Muscle layer of duodenum (tissue), 2 donors: ENCODE data around the gene RFPL2.
A peak's percentile ranks its signal among the peaks of the same experiment; 100 is the strongest.

Experiments used
- H3K27ac ChIP-seq: one replicate; pipeline ENCODE4 v1.7.0; 2013; ENCODE audit warnings: mild to moderate bottlenecking, low read length
- H3K27me3 ChIP-seq: one replicate; pipeline ENCODE4 v1.7.0; 2013; ENCODE audit warnings: low read depth, mild to moderate bottlenecking, control low read depth, low read length
- H3K36me3 ChIP-seq, 2 donors: one replicate each; pipeline ENCODE4 v1.7.0; 2013; ENCODE audit warnings: low read length in 2 of 2, control low read depth in 1 of 2, mild to moderate bottlenecking in 1 of 2; ENCODE audit not compliant: insufficient read depth in 2 of 2, control insufficient read depth in 1 of 2
- H3K4me1 ChIP-seq, 2 donors: one replicate each; pipeline ENCODE4 v1.7.0; 2013; ENCODE audit warnings: low read length in 2 of 2, mild to moderate bottlenecking in 2 of 2, control low read depth in 1 of 2, moderate library complexity in 1 of 2; ENCODE audit not compliant: insufficient read depth in 2 of 2, control insufficient read depth in 1 of 2
- H3K4me3 ChIP-seq, 2 donors: one replicate each; pipeline ENCODE4 v1.7.0; 2013; ENCODE audit warnings: low read length in 2 of 2, low read depth in 1 of 2, mild to moderate bottlenecking in 1 of 2
- H3K9me3 ChIP-seq, 2 donors: one replicate each; pipeline ENCODE4 v1.7.0; 2013; ENCODE audit warnings: low read length in 2 of 2, control low read depth in 1 of 2, mild to moderate bottlenecking in 1 of 2; ENCODE audit not compliant: control insufficient read depth in 1 of 2
- donor health status: healthy.

RFPL2 gene

DNA sequence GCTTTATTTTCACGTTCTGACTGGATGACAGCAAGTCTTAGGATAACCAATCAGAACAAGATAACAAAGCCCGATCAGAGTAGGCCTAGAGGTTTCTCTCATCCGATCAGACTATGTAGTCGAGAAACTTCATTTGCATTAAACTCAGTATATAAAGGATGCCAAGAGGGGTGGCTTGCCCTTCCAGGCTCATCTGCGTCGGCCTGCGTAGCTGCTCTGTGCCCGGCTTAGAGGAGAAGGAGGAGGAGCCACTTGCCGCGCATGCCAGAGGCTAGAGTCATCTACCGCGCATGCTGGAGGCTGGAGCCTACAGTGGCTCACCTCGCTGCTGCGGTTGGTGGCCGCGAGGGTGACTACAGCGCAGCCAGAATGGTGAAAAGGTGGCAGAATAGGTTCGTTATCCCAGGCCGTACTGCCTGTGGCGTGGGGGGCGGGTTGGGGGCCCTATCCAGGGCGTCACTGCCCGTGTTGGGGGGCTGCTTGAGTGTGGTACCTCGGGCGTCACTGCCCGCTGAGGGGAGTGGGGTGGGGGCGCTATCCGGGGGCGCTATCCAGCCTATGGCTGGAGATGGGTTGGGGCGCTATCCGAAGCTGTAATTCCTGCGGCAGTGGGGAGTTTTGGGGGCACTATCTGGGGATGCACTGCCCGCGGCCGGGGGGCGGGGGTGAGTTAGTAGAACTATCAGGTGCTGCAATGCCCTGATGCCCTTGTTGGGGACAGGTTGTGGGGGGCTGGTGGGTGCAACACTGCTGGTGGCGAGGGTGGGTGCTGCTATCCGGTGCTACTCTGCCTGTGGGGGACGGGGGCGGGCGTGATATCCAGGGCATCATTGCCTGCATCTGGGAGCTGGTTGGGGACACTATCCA is at the start of gene RFPL2:
TSS of gene RFPL2 (minus strand) at position 218 of the 867 bp plus-strand sequence. CDS start 2,622 bp downstream, outside the sequence.
- no peaks in the 10 kb centered on the region for H3K27me3 ChIP-seq
- peaks cover 0 to 11% of the 10 kb centered on the region in 2 donors for H3K4me1 ChIP-seq
- peak within 1 kb of the TSS in 1 of 2 donors; percentile 34 for H3K4me3 ChIP-seq
- no peaks in the 10 kb centered on the region for H3K36me3 ChIP-seq
- no peak within 1 kb of the TSS for H3K27ac ChIP-seq
- no peaks in the 10 kb centered on the region for H3K9me3 ChIP-seq

DNA sequence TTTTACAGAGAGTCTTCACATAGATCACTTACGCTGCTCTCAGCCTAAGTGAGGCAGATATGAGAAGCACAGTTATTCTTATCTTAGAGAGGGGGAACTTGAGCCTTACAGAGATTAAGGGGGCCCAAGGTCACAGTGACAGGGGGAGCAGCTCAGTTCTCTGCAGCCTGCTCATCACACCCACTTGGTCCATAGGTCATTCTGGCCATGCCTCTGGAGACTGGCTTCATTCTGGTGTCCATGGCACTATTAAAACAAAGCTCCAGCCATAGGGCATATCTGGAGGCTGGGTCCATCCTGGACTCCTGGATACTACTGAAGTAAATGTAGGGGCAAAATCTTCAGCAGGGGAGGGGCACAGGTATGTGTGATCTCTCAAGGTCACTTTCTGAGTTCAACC is 44.4 kb upstream of the RFPL2 start:
- Histone ChIP-seq H3K4me1 (no peaks in the 10 kb centered on the region), H3K9me3 (no peaks in the 10 kb centered on the region), H3K36me3 (no peaks in the 10 kb centered on the region), H3K27me3 (no peaks in the 10 kb centered on the region), H3K4me3 (no peak overlapping the region), H3K27ac (no peak overlapping the region)

DNA sequence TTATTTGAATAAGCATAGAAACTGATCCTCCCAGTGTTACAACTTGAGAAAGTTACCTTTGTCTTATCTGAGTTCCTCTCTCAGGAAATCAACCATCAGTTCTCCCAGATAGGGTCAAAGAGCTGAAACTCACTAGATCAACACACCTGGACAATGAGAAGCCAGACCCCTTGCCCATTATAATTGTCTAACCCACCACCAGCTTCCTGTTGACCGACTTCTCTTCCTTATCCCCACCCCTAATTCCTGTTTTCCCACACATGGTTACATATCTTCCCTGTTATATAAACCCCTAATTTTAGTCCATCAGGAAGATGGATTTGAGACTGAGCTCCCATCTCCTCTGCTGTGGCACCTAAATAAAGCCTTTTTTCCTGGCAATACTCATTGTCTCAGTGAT is 43.4 kb upstream of the RFPL2 start:
- no peak overlapping the region for H3K27ac ChIP-seq
- no peaks in the 10 kb centered on the region for H3K27me3 ChIP-seq
- H3K4me1 ChIP-seq: no peaks in the 10 kb centered on the region
- H3K4me3 ChIP-seq: no peak overlapping the region
- H3K9me3 ChIP-seq: no peaks in the 10 kb centered on the region
- no peaks in the 10 kb centered on the region for H3K36me3 ChIP-seq

DNA sequence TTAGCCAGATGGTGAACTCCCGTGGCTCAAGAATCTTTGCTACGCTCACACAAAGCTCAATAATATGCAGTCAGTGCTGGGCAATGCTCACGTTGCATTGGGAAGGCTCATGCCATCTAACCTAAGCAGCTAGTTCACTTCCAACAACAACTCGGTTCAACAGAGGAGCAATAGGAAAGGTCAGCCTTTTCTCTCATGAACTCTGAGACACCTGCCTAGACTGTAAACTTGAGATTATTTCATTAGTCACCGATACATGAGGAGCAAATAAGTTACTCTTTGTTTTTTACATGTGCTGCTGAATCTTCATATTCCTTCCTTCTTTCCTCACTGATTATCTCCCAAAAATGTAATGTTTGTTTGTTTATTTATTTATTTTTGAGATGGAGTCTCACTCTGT is 41.3 kb upstream of the RFPL2 start:
- Histone ChIP-seq H3K4me1 (no peaks in the 10 kb centered on the region), H3K9me3 (no peaks in the 10 kb centered on the region)

DNA sequence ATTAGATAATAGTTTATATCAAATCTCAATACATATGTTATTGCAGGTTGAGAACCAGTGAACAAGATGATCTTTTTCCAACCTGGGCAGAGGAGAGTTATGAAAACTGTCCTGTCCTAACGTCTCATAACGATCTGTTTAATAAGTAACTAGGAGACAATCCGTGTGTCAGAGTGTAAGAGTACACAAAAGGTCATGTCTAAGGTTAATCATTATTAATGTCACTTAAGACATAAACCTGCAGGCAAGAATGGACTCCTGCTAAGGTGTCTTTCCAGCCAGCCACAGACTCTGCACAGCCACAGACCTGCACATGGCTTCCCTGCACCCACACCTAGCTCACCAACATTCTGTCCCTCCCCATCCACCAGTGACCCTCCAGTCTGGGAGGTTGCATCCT is 40.2 kb upstream of the RFPL2 start:
- Histone ChIP-seq H3K27me3 (no peaks in the 10 kb centered on the region), H3K27ac (no peak overlapping the region)

More for the DNA sequence above, 41.3 kb upstream of the RFPL2 start:
- Histone ChIP-seq H3K36me3 (no peaks in the 10 kb centered on the region), H3K27me3 (no peaks in the 10 kb centered on the region), H3K4me3 (no peak overlapping the region), H3K27ac (no peak overlapping the region)

DNA sequence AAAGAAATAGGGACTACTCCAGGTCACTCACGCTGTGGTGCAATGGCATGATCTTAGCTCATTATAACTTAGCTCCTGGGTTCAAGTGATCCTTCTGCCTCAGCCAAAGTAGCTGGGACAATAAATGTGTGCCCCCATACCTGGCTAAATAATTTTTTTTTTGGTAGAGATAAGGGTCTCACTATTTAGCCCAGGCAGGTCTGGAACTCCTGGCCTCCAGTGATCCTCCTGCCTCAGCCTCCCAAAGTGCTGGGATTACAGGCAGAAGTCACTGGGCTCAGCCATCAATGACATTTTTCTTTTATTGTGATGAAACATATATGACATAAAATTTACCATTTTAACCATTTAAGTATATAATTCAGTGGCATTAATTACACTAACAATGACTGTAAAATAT is 39.7 kb upstream of the RFPL2 start:
- H3K36me3 ChIP-seq: no peaks in the 10 kb centered on the region
- H3K27me3 ChIP-seq: no peaks in the 10 kb centered on the region
- no peak overlapping the region for H3K4me3 ChIP-seq
- H3K4me1 ChIP-seq: no peaks in the 10 kb centered on the region
- H3K9me3 ChIP-seq: no peaks in the 10 kb centered on the region
- no peak overlapping the region for H3K27ac ChIP-seq

More for the DNA sequence above, 40.2 kb upstream of the RFPL2 start:
- Histone ChIP-seq H3K4me1 (no peaks in the 10 kb centered on the region), H3K4me3 (no peak overlapping the region), H3K9me3 (no peaks in the 10 kb centered on the region), H3K36me3 (no peaks in the 10 kb centered on the region)

DNA sequence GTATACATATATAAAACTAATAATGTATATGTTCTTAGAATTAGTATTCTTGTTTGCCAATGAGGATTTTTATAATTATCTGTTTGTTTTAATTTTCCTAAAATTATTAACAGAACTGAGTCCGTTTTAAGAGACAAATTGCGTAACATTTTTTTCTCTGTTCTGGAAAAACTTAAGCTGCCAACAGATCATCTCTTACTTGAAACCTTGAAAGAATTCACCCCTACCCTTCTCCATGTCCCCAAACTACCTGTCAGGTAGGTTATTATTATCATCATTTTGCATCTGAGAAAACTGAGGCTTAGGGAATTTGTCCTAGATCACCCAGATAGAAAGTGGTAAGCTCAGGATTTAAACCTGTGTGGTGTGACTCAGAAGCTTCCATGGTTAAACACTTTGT is 35.6 kb upstream of the RFPL2 start:
- Histone ChIP-seq H3K9me3 (no peaks in the 10 kb centered on the region), H3K4me1 (no peaks in the 10 kb centered on the region), H3K36me3 (no peaks in the 10 kb centered on the region), H3K27ac (no peak overlapping the region), H3K27me3 (no peaks in the 10 kb centered on the region), H3K4me3 (no peak overlapping the region)

DNA sequence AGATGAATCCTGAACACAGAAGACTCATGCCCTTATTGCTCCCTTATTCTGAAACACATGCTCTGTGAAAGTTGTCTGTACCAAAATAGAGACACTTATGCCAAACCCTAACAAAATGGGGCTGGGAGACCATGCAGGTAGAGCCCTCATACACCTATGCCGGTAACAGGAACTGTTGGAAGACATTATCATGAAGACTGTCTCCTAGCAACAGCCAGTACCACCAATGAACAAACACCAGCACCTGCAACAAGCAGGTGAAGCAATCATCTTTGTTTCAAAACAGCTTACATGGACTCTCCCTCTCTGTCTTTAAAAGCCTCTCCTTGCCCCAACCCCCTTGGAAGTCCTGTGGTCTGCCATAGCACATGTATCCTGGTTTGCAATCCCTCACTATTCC is 33.0 kb upstream of the RFPL2 start:
- no peak overlapping the region for H3K27ac ChIP-seq
- no peaks in the 10 kb centered on the region for H3K4me1 ChIP-seq
- no peaks in the 10 kb centered on the region for H3K9me3 ChIP-seq
- H3K27me3 ChIP-seq: no peaks in the 10 kb centered on the region
- no peak overlapping the region for H3K4me3 ChIP-seq
- no peaks in the 10 kb centered on the region for H3K36me3 ChIP-seq

DNA sequence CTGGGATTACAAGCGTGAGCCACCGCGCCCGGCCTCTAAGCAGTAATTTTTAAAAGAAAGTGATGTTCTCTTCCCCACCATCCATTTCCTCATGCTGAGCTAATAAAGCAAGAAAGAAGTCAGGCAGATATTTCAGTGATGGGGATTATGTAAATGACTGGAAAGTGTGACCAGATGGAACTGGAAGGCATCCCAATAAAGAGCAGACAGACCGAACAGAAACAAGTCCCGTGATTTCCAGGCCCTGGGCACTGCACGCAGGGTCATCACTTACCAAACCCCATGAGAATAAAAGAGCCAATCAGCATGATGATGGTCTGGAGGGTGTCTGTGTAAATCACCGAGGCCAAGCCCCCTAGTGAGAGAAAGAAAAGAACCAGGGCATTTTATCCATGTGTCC is 32.1 kb upstream of the RFPL2 start:
- no peaks in the 10 kb centered on the region for H3K4me1 ChIP-seq
- H3K27me3 ChIP-seq: no peaks in the 10 kb centered on the region
- no peaks in the 10 kb centered on the region for H3K36me3 ChIP-seq
- no peaks in the 10 kb centered on the region for H3K9me3 ChIP-seq
- no peak overlapping the region for H3K4me3 ChIP-seq
- H3K27ac ChIP-seq: no peak overlapping the region

DNA sequence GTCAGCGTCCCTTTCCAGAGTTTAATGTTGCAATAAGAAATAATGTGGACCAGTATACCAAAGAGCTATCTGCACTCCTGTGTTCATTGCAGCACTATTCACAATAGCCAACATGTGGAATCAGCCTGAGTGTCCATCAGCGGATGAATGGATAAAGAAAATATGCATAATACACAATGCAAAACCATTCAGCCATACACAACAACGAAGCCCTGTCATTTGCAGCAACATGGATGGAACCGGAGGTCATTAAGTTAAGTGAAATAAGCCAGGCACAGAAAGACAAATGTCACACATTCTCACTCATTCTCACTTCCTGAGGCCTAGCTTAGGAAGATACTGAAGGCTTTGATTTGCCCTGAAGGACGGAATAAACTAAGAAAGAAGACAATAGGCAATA is 28.2 kb upstream of the RFPL2 start:
- no peak overlapping the region for H3K4me3 ChIP-seq
- H3K27ac ChIP-seq: no peak overlapping the region
- no peaks in the 10 kb centered on the region for H3K4me1 ChIP-seq
- no peaks in the 10 kb centered on the region for H3K36me3 ChIP-seq
- H3K27me3 ChIP-seq: no peaks in the 10 kb centered on the region
- no peaks in the 10 kb centered on the region for H3K9me3 ChIP-seq

DNA sequence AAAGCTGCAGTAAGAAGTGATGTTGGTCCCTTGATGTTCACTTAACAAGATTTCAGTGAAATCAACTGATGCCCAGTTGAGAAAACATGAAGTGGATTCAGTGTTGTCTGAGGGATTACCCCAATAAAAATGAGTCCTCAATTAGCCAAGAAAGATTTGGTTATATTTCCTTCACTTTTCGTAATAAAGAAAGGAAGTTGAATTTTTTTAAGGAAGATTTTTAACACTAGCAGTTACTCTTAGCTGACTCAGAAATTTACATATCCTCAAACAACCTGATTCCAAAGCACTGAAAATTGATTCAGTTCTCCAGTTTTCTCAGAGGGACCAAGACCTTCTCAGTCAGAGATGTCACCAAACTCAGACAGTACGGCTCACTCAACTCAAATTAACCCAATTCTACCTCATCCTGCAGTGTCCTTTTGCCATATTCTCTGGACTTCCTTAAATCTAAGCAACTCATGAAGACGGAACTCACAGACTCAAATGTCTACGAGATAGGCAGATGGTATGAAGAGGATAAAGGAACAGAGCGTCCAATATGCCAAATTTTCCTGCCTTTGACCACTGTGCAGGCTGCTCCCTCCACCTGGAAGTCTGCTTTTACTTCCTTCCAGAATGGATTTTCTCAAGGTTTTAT is 27.4 kb upstream of the RFPL2 start:
- Histone ChIP-seq H3K4me3 (no peak overlapping the region), H3K27ac (no peak overlapping the region), H3K4me1 (no peaks in the 10 kb centered on the region), H3K9me3 (no peaks in the 10 kb centered on the region), H3K36me3 (no peaks in the 10 kb centered on the region), H3K27me3 (no peaks in the 10 kb centered on the region)
